Measurements from ENCODE around the gene METTL23.

The METTL23 gene

GRCh38 chr17:76775021-76775600 lies 48.5 kb downstream of the METTL23 start:
- no peak for DNase-seq (ENCODE audit: low spot score)
- TF ChIP-seq CTCF (IDR thresholded peaks at IDR 0.05; ENCODE audit: extremely low read depth, missing control alignments) = no peak

- no peak for DNase-seq (ENCODE audit: low spot score)
- no peak for TF ChIP-seq CTCF (IDR thresholded peaks at IDR 0.05; ENCODE audit: extremely low read depth, missing control alignments)
Measured at GRCh38 chr17:76781056-76781982, 54.7 kb downstream of the METTL23 start.

- no peak for TF ChIP-seq CTCF (IDR thresholded peaks at IDR 0.05; ENCODE audit: extremely low read depth, missing control alignments)
- DNase-seq (ENCODE audit: low spot score) = peak; percentile 37
Measured at GRCh38 chr17:76783146-76783545, 56.5 kb downstream of the METTL23 start.
